Retinal pigment epithelial cell (primary cell): ENCODE measurements around the gene CLIP1.
"Not testable (repeated sequence)": the region's sequence is repeated elsewhere in the genome, so short reads cannot be mapped to it uniquely, and the experiment has no call there.

Source experiments
- DNase-seq: peaks from one replicate; pipeline ENCODE4 v3.0.0-alpha.2; 2010; ENCODE audit warnings: low read depth
- H3K4me3 ChIP-seq: 2 replicates; pipeline ENCODE4 v1.5.1; 2011; ENCODE audit warnings: mild to moderate bottlenecking, low read length, control low read depth, moderate library complexity
- CTCF ChIP-seq: conservative IDR thresholded peaks from 2 replicates; pipeline ENCODE4 v1.5.1; 2011; ENCODE audit warnings: low read depth, low read length, control low read depth, inconsistent platforms

The CLIP1 gene

GRCh38 chr12:122459211-122459610, 36.7 kb upstream of the CLIP1 start:
- no peak overlapping the region for H3K4me3 ChIP-seq
- DNase-seq = no peak
- TF ChIP-seq CTCF = no peak

DNA sequence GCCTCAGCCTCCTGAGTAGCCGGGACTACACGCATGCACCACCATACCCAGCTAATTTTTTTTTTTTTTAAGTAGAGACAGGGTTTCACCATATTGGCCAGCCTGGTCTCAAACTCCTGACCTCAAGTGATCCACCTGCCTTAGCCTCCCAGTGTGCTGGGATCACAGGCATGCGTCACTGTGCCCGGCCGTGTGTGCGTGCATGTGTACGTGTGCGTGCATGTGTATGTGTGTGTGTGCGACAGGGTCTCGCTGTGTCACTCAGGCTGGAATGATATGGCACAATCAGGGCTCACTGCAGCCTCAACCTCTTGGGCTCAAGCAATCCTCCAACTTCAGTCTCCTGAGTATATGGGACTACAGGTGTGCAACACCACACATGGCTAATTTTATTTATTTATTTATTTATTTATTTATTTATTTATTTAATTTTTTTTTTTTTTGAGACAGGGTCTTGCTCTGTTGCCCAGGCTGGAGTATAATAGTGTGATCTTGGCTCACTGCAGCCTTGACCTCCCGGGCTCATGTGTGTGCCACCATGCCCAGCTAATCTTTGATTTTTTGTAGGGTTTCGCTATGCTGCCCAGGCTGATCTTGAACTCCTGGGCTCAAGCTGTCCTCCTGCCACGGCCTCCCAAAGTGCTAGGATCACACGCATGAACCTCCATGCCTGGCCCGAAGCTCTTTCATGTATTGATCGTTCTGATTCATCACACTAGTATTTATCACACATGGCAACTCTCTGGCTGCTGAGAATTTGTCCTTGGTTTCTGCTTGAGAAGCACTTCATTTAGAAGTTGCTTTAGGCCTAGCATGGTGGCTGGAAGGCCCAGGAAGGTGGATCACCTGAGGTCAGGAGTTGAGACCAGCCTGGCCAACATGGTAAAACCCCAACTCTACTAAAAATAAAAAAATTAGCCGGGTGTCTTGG, 35.9 kb upstream of the CLIP1 start:
- TF ChIP-seq CTCF = no peak
- DNase-seq = no peak
- H3K4me3 ChIP-seq = no peak overlapping the region

DNA sequence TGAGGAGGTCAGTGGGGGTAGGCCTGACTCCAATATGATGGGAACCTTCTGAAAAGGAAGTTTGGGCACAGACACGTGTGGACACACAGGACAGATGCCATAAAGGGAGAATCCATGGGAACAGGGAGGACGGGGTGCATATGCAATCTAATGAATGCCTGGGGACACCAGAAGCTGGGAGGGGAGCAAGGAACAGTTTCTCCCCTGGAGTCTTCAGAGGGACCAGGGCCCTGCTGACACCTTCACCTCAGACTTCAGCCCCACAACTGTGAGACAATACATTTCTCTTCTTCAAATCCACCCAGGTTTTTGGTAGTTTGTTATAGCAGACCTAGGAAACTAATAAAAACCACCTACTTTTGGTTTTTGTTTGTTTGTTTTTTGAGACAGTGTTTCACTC, 35.2 kb upstream of the CLIP1 start:
- no peak overlapping the region for H3K4me3 ChIP-seq
- no peak for DNase-seq
- no peak for TF ChIP-seq CTCF

- TF ChIP-seq CTCF = no peak
- DNase-seq = no peak
- no peak overlapping the region for H3K4me3 ChIP-seq
Measured at GRCh38 chr12:122454739-122455138, 32.3 kb upstream of the CLIP1 start.

- no peak overlapping the region for H3K4me3 ChIP-seq
- no peak for DNase-seq
- no peak for TF ChIP-seq CTCF
Measured at GRCh38 chr12:122454250-122454721, 31.8 kb upstream of the CLIP1 start.

GRCh38 chr12:122452701-122453285, 30.3 kb upstream of the CLIP1 start:
- no peak for DNase-seq
- no peak for TF ChIP-seq CTCF
- H3K4me3 ChIP-seq = no peak overlapping the region

DNA sequence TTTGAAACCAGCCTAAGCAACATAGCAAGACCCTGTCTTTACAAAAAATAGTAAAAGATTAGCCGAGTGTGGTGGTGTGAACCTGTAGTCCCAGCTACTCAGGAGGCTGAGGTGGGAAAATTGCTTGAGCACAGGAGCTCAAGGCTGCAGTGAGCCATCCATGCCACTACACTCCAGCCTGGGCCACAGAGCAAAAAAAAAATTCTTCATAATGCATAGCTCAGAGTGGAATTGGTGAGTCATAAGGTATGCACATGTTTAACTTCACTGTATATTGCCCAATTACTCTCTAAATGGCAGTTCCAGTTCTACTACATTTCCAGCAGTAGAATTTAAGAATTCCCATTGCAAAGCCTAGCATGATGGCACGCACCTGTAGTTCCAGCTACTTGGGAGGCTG, 26.8 kb upstream of the CLIP1 start:
- peak; percentile 51 for DNase-seq
- no peak for TF ChIP-seq CTCF
- no peak overlapping the region for H3K4me3 ChIP-seq

DNA sequence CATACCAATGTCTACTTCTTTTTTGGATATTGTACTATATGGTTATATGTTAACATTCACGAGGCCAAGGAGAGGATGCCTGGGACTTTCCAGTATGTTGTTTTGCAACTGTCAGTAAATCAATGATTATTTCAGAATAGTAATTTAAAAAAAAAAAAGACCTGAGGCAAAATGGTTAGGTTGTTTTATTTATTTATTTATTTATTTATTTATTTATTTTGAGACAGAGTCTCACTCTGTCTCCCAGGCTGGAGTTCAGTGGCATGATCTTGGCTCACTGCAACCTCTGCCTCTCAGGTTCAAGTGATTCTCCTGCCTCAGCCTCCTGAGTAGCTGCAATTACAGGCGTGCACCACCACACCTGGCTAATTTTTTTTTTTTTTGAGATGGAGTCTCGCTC, 25.4 kb upstream of the CLIP1 start:
- H3K4me3 ChIP-seq, DNase-seq: not testable (repeated sequence)

DNA sequence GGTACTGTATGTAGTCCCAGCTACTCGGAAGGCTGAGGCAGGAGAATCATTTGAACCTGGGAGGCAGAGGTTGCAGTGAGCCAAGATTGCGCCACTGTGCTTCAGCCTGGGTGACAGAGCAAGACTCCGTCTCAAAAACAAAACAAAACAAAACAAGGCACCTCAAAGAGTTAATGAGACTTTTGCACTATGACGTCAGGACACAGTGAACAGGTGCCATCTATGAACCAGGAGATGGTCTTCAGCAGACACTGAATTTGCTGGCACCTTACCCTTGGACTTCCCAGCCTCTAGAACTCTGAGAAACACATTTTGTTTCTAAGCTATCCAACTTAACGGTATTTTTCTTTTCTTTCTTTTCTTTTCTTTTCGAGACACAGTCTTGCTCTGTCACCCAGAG, 23.9 kb upstream of the CLIP1 start:
- H3K4me3 ChIP-seq, DNase-seq: not testable (repeated sequence)

DNA sequence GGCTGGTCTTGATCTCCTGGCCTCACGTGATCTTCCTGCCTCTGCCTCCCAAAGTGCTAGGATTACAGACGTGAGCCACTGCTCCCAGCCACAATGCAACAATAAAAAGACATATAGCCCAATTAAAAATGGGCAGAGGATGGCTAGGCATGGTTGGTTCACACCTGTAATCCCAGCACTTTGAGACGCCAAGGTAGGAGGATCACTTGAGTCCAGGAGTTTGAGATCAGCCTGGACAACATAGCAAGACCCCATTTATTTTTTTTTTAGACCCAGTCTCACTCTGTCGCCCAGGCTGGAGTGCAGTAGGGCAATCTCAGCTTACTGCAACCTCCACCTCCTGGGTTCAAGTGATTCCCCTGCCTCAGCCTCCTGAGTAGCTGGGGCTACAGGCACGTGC, 21.6 kb upstream of the CLIP1 start:
- DNase-seq, H3K4me3 ChIP-seq: not testable (repeated sequence)

DNA sequence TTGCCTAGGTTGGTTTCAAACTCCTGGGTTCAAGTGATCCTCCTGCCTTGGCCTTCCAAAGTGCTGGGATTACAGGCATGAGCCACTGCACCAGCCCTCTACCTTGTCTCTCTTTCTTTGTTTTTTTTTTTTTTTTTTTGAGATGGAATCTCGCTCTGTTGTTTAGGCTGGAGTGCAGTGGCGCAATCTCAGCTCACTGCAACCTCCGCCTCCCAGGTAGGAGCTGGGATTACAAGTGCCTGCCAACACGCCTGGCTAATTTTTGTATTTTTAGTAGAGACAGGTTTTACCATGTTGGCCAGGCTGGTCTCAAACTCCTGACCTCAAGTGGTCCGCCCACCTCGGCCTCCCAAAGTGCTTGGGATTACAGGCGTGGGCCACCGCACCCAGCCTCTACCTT, 16.4 kb upstream of the CLIP1 start:
- not testable (repeated sequence) for H3K4me3 ChIP-seq, DNase-seq
